ENCODE results near the gene ZNF649.
A peak's percentile ranks its signal among the peaks of the same experiment; 100 is the strongest.
"Not testable (repeated sequence)": the region's sequence is repeated elsewhere in the genome, so short reads cannot be mapped to it uniquely, and the experiment has no call there.

The ZNF649 gene

DNA sequence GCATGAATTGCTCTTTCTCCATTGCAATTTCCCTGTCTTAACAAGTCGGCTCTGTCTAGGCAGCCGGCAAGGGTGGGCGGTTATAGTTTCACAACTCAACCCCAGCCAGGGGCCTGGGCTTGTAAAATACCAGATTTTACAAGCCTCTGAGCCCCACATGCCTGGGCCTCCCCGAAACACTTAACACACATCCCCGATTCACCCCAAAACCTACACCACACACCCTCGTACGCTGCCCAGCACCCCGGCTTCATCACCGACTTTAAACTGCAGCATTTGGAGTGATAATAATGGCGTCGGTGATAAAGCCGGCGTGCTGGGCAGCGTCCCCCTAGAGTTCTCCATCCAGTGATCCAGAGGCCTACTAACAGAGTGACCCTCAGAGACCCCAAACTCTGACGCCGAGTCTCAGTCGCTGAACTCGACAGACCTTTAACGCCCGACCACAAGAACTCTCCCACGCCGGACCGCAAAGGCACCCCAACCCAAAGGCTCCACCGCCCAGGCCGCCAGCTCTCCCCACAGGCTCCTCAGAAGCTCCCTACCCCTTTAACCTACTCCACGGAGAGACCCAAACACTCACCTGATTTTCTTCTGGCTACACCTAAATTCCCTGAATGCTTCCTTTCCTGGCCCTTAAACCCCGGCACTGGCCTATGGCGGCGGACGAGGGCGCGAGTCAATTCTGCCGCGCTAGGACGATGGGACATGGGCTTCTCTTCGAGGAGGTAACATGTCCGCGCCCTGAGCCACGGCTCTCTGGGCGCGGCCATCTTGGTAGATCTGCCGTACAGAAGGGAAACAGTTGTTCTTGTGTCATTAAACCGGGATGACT is at the start of gene ZNF649:
Gene ZNF649 (minus strand): TSS at position 687 of the 835 bp plus-strand sequence. CDS start 4,910 bp downstream, outside the sequence.
- H3K4me1 Mint-ChIP-seq (ENCODE audit: low read depth) = peaks cover 21% of the 10 kb centered on the region
- H3K36me3 Mint-ChIP-seq (ENCODE audit: low read depth) = peaks cover 93% of the 10 kb centered on the region
- peaks cover 32% of the 10 kb centered on the region for H3K27me3 Mint-ChIP-seq
- peak within 1 kb of the TSS; percentile 91 for H3K4me3 Mint-ChIP-seq
- H3K27ac Mint-ChIP-seq = peak within 1 kb of the TSS; percentile 96
- peaks cover 70% of the 10 kb centered on the region for H3K9me3 Mint-ChIP-seq
- peak; percentile 85 for DNase-seq

GRCh38 chr19:51948975-51949374 is 44.2 kb upstream of the ZNF649 start:
- Mint-ChIP-seq H3K4me3 (no peak overlapping the region), H3K36me3 (ENCODE audit: low read depth) (peaks cover 73% of the 10 kb centered on the region), H3K9me3 (peaks cover 73% of the 10 kb centered on the region), H3K4me1 (ENCODE audit: low read depth) (no peaks in the 10 kb centered on the region), H3K27ac (no peak overlapping the region), H3K27me3 (no peaks in the 10 kb centered on the region)
- no peak for DNase-seq

DNA sequence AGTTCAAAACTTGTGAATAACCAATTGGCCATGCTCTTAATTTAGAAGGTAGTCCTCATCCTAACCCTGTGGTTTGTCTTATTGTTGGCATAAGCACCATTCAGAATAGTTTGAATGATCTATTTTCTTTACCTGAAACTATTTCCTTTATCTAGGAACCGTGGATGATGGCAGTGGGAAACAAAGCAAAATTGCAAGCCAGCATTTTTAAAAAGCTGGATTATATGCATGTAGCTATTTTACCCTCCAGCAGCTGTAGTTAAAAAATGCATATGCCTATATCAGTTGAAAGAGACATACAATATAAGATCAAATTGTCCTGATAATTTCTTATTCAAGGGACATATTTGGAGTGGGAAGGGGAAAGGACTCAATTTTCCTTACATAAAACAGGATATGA is 41.8 kb upstream of the ZNF649 start:
- H3K4me1 Mint-ChIP-seq (ENCODE audit: low read depth) = no peaks in the 10 kb centered on the region
- no peak for DNase-seq
- no peaks in the 10 kb centered on the region for H3K27me3 Mint-ChIP-seq
- peaks cover 85% of the 10 kb centered on the region for H3K36me3 Mint-ChIP-seq (ENCODE audit: low read depth)
- no peak overlapping the region for H3K4me3 Mint-ChIP-seq
- no peak overlapping the region for H3K27ac Mint-ChIP-seq
- peaks cover 81% of the 10 kb centered on the region for H3K9me3 Mint-ChIP-seq

DNA sequence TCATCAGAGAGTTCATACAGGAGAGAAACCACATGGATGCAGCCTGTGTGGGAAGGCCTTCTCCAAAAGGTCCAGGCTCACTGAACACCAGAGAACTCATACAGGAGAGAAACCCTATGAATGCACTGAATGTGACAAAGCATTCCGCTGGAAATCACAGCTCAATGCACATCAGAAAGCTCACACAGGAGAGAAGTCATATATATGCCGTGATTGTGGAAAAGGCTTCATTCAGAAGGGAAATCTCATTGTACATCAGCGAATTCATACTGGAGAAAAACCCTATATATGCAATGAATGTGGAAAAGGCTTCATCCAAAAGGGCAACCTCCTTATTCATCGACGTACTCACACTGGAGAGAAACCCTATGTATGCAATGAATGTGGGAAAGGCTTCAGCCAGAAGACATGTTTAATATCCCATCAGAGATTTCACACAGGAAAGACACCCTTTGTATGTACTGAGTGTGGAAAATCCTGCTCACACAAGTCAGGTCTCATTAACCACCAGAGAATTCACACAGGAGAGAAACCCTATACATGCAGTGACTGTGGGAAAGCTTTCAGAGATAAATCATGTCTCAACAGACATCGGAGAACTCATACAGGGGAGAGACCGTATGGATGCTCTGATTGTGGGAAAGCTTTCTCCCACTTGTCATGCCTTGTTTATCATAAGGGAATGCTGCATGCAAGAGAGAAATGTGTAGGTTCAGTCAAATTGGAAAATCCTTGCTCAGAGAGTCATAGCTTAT is 40.2 kb upstream of the ZNF649 start:
- Mint-ChIP-seq H3K9me3 (peaks cover 84% of the 10 kb centered on the region), H3K27me3 (no peaks in the 10 kb centered on the region), H3K36me3 (ENCODE audit: low read depth) (peaks cover 93% of the 10 kb centered on the region), H3K4me3 (no peak overlapping the region), H3K4me1 (ENCODE audit: low read depth) (no peaks in the 10 kb centered on the region), H3K27ac (no peak overlapping the region)
- no peak for DNase-seq

DNA sequence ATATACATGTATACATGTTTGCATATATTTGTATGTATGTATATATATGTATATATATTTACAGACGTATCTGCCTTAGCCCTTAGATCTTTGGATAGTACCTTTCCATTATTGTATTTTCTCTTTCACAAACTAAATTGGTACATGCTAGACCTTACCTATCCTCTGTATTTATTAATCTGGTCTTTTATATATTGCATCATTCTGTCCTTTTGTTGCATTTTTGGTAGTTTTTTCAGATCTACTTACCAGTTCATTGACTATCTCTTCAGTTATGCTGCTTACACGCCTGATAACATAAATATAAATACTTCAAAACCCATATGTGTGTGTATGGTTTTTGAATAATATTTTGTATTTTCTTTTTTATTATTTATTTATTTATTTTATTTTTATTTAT is 34.1 kb upstream of the ZNF649 start:
- Mint-ChIP-seq H3K9me3 (peaks cover 69% of the 10 kb centered on the region), H3K4me1 (ENCODE audit: low read depth) (no peaks in the 10 kb centered on the region), H3K36me3 (ENCODE audit: low read depth) (peaks cover 98% of the 10 kb centered on the region)

DNA sequence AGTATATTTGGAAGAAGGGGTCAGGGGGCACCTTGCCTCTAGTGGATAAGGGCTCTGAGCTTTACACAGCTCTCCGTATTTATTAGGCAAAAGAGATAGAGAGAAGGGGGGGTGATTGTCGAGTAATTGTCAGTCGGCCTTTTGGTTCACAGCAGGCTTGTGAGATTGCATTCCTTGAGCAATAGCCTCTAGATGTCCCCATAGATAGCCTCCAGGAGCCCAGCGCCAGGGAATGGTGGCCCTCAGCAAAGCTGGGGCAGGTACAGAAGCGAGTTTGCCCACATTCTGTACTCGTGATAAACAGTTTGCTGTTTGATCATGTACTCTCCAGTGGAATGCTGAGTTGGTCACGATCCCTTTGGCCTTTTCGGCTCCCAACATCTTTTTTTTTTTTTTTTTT is 27.1 kb upstream of the ZNF649 start:
- Mint-ChIP-seq H3K4me3 (no peak overlapping the region), H3K4me1 (ENCODE audit: low read depth) (peaks cover 19% of the 10 kb centered on the region), H3K27me3 (no peaks in the 10 kb centered on the region), H3K36me3 (ENCODE audit: low read depth) (peaks cover 98% of the 10 kb centered on the region), H3K9me3 (peaks cover 58% of the 10 kb centered on the region), H3K27ac (no peak overlapping the region)
- no peak for DNase-seq

More for the DNA sequence above, 34.1 kb upstream of the ZNF649 start:
- no peak overlapping the region for H3K4me3 Mint-ChIP-seq
- DNase-seq = no peak
- H3K27ac Mint-ChIP-seq = no peak overlapping the region
- no peaks in the 10 kb centered on the region for H3K27me3 Mint-ChIP-seq

GRCh38 chr19:51927859-51928258 is 23.0 kb upstream of the ZNF649 start:
- Mint-ChIP-seq H3K36me3 (ENCODE audit: low read depth) (peaks cover 93% of the 10 kb centered on the region), H3K27me3 (no peaks in the 10 kb centered on the region), H3K4me1 (ENCODE audit: low read depth) (peaks cover 25% of the 10 kb centered on the region), H3K27ac (peak overlapping the region; percentile 96), H3K9me3 (peaks cover 71% of the 10 kb centered on the region), H3K4me3 (peak overlapping the region; percentile 99)
- DNase-seq = no peak

GRCh38 chr19:51926784-51927741 is 22.2 kb upstream of the ZNF649 start, which contains the start of gene ZNF613:
Gene ZNF613, plus strand, starts transcription at chr19:51927472. Its CDS starts 8,749 bp downstream, at chr19:51936221.
- peak within 1 kb of the TSS; percentile 96 for H3K27ac Mint-ChIP-seq
- DNase-seq = peak; percentile 88
- peaks cover 91% of the 10 kb centered on the region for H3K36me3 Mint-ChIP-seq (ENCODE audit: low read depth)
- H3K9me3 Mint-ChIP-seq = peaks cover 75% of the 10 kb centered on the region
- peak within 1 kb of the TSS; percentile 99 for H3K4me3 Mint-ChIP-seq
- H3K4me1 Mint-ChIP-seq (ENCODE audit: low read depth) = peaks cover 25% of the 10 kb centered on the region
- H3K27me3 Mint-ChIP-seq = no peaks in the 10 kb centered on the region

GRCh38 chr19:51926426-51926783 is 21.6 kb upstream of the ZNF649 start:
- H3K36me3 Mint-ChIP-seq (ENCODE audit: low read depth) = peaks cover 91% of the 10 kb centered on the region
- no peak for DNase-seq
- H3K27ac Mint-ChIP-seq = peak overlapping the region; percentile 96
- peaks cover 25% of the 10 kb centered on the region for H3K4me1 Mint-ChIP-seq (ENCODE audit: low read depth)
- H3K27me3 Mint-ChIP-seq = no peaks in the 10 kb centered on the region
- H3K4me3 Mint-ChIP-seq = peak overlapping the region; percentile 99
- H3K9me3 Mint-ChIP-seq = peaks cover 76% of the 10 kb centered on the region

GRCh38 chr19:51921949-51922348 is 17.1 kb upstream of the ZNF649 start:
- H3K27ac Mint-ChIP-seq = no peak overlapping the region
- no peak for DNase-seq
- no peaks in the 10 kb centered on the region for H3K27me3 Mint-ChIP-seq
- H3K9me3 Mint-ChIP-seq = peaks cover 74% of the 10 kb centered on the region
- H3K4me1 Mint-ChIP-seq (ENCODE audit: low read depth) = peaks cover 6% of the 10 kb centered on the region
- H3K36me3 Mint-ChIP-seq (ENCODE audit: low read depth) = peaks cover 72% of the 10 kb centered on the region
- H3K4me3 Mint-ChIP-seq = no peak overlapping the region

DNA sequence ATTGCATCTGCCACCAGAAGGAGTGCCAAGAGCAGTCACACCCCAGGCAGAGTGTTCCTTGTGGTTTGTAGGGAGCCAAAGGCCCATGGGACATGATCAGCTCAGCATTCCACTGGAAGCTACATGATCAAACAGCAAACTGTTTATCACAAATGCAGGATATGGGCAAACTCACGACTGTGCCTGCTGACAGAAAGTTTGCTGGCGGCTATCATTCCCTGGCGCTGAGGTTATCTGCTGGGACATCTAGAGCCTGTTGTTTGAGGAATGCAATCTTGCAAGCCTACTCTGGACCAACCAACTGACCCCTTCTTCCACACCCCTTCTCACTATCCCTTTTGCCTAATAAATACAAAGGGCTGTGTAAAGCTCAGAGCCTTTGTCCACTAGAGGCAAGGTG is 14.8 kb upstream of the ZNF649 start:
- H3K9me3 Mint-ChIP-seq = peaks cover 70% of the 10 kb centered on the region
- no peak overlapping the region for H3K27ac Mint-ChIP-seq
- DNase-seq = no peak
- no peak overlapping the region for H3K4me3 Mint-ChIP-seq
- no peaks in the 10 kb centered on the region for H3K27me3 Mint-ChIP-seq
- no peaks in the 10 kb centered on the region for H3K4me1 Mint-ChIP-seq (ENCODE audit: low read depth)
- H3K36me3 Mint-ChIP-seq (ENCODE audit: low read depth) = peaks cover 62% of the 10 kb centered on the region

DNA sequence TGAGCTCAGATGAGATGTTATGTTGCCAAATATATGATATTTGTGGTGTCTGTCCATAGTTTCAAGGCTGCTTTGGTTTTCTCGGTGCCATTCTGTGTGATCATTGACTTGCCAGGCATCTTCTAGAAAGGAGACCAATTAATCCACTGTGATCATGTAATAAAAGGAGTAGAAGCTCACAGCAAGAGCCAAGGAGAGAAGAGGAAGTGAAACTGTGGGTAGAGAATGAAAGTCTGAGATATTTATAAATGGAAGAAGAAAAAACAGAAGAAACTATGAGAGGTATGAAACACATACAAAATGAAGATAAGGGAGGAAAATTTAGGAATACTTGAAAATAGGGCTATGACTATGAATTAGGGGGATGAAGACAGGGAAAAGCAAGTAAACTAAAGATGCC is 11.3 kb upstream of the ZNF649 start:
- Mint-ChIP-seq H3K27ac (no peak overlapping the region), H3K4me1 (ENCODE audit: low read depth) (no peaks in the 10 kb centered on the region), H3K36me3 (ENCODE audit: low read depth) (peaks cover 45% of the 10 kb centered on the region), H3K27me3 (no peaks in the 10 kb centered on the region), H3K9me3 (peaks cover 62% of the 10 kb centered on the region), H3K4me3 (no peak overlapping the region)
- no peak for DNase-seq

DNA sequence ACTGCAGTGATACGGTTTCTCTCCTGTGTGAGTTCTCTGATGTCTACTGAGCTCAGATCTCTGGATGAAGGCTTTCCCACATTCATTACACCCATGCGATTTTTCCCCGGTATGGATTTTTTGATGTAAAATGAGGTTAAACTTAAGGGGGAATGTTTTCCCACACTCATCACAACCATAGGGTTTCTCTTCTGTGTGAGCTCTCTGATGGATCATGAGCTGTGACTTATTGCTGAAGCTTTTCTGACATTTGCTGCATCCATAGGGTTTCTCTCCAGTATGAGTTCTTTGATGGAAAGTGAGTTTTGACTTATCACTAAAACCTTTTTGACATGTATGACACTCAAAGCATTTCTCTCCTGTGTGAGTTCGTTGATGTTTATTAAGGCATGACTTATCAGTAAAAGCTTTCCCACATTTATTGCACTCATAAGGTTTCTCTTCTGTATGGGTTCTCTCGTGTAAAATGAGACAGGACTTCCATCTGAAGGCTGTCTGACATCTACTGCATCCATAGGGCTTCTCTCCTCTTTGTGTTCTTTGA is 10.6 kb upstream of the ZNF649 start:
- Mint-ChIP-seq H3K36me3 (ENCODE audit: low read depth) (peaks cover 43% of the 10 kb centered on the region), H3K9me3 (peaks cover 59% of the 10 kb centered on the region), H3K27ac (no peak overlapping the region), H3K27me3 (peaks cover 2% of the 10 kb centered on the region), H3K4me3 (no peak overlapping the region), H3K4me1 (ENCODE audit: low read depth) (no peaks in the 10 kb centered on the region)
- DNase-seq = no peak

DNA sequence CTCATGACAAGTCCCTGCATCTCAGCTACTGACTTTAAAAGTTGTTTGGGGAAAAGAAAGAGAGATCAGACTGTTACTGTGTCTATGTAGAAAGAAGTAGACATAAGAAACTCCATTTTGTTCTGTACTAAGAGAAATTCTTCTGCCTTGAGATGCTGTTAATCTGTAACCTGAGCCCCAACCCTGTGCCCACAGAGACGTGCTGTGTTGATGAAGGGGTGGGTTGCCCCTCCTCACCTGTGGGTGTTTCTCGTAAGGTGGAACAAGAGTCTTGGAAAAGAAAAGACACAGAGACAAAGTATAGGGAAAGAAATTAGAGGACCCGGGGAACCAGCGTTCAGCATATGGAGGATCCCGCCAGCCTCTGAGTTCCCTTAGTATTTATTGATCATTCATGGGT is 3.2 kb upstream of the ZNF649 start:
- DNase-seq, H3K4me3 Mint-ChIP-seq, H3K27ac Mint-ChIP-seq: not testable (repeated sequence)
- Mint-ChIP-seq H3K27me3 (peaks cover 39% of the 10 kb centered on the region), H3K36me3 (ENCODE audit: low read depth) (peaks cover 74% of the 10 kb centered on the region), H3K4me1 (ENCODE audit: low read depth) (peaks cover 14% of the 10 kb centered on the region), H3K9me3 (peaks cover 71% of the 10 kb centered on the region)

Measured in activated T-cell treated with anti-CD3 and anti-CD28 coated beads, Interleukin-2, amount 50 U/mL, for 24 hours (primary cell).